Measurements from ENCODE around the gene GSE1.

GRCh38 chr16:85579191-85579590 lies 33.9 kb upstream of the GSE1 start:
- no peak for TF ChIP-seq CTCF (IDR thresholded peaks at IDR 0.05; ENCODE audit: poor library complexity)
- no peak for TF ChIP-seq EZH2 (IDR thresholded peaks at IDR 0.05; ENCODE audit: borderline replicate concordance)
- no peak for TF ChIP-seq EZH2phosphoT487 (IDR thresholded peaks at IDR 0.05; ENCODE audit: low read depth, severe bottlenecking, unreplicated experiment)
